OCI-LY3 (cell line): ENCODE data around the gene MKRN3.

Source experiments
- H2AFZ ChIP-seq: fragments of 200-600, 300-600 bp; shearing (Covaris generic); 2 replicates; pipeline ENCODE4 v1.6.0; 2014; ENCODE audit warnings: antibody characterized with exemption, low read depth, low read length
- H3K27ac ChIP-seq: fragments of 200-600, 300-600 bp; sonication (generic); 2 replicates; pipeline ENCODE4 v1.5.1; 2014; ENCODE audit warnings: mild to moderate bottlenecking, low read length, moderate library complexity, mixed read lengths
- H3K27me3 ChIP-seq: fragments of 200-600, 300-600 bp; sonication (generic); 2 replicates; pipeline ENCODE4 v1.6.1; 2014; ENCODE audit warnings: low read depth, low read length, mixed read lengths
- H3K36me3 ChIP-seq: fragments of 200-600, 300-600 bp; sonication (generic); replicated peaks from 2 replicates; pipeline ENCODE3; 2014; ENCODE audit warnings: low read depth, low read length, mixed read lengths
- H3K4me1 ChIP-seq: fragments of 300-600, 200-600 bp; sonication (generic); 2 replicates; pipeline ENCODE4 v1.6.1; 2014; ENCODE audit warnings: low read length, mixed read lengths
- H3K4me2 ChIP-seq: fragments of 200-600, 300-600 bp; sonication (generic); 2 replicates; pipeline ENCODE4 v1.6.1; 2014; ENCODE audit warnings: low read length, mixed read lengths
- H3K4me3 ChIP-seq: fragments of 300-600, 200-600 bp; sonication (generic); 2 replicates; pipeline ENCODE4 v1.5.1; 2014; ENCODE audit warnings: antibody characterized with exemption, mild to moderate bottlenecking, low read length, moderate library complexity
- H3K79me2 ChIP-seq: fragments of 300-600, 200-600 bp; shearing (Covaris generic); 2 replicates; pipeline ENCODE4 v1.6.1; 2014; ENCODE audit warnings: mild to moderate bottlenecking, low read length, mixed read lengths
- H3K9ac ChIP-seq: fragments of 300-600, 200-600 bp; shearing (Covaris generic); 2 replicates; pipeline ENCODE4 v1.6.0; 2014; ENCODE audit warnings: mild to moderate bottlenecking, low read length, moderate library complexity
- H3K9me3 ChIP-seq: fragments of 200-600, 300-600 bp; shearing (Covaris generic); 2 replicates; pipeline ENCODE4 v1.6.1; 2014; ENCODE audit warnings: low read length, mixed read lengths; ENCODE audit not compliant: insufficient read depth
- H4K20me1 ChIP-seq: fragments of 200-600, 300-600 bp; sonication (generic); 2 replicates; pipeline ENCODE4 v1.6.1; 2016; ENCODE audit warnings: low read length, mixed read lengths; ENCODE audit not compliant: insufficient read depth
- EZH2phosphoT487 ChIP-seq: fragments of 200-600 bp; shearing (Covaris generic); IDR thresholded peaks from 2 replicates; pipeline ENCODE4 v1.6.1; 2018; ENCODE audit warnings: antibody characterized with exemption, mixed run types, low read depth
- TF ChIP-seq, protein P1 (sequence below): fragments of 200-600, 300-600 bp; sonication (generic); IDR thresholded peaks from 2 replicates; pipeline ENCODE4 v1.5.1; 2014; ENCODE audit warnings: antibody characterized with exemption, low read length, low read depth

MKRN3 gene

DNA sequence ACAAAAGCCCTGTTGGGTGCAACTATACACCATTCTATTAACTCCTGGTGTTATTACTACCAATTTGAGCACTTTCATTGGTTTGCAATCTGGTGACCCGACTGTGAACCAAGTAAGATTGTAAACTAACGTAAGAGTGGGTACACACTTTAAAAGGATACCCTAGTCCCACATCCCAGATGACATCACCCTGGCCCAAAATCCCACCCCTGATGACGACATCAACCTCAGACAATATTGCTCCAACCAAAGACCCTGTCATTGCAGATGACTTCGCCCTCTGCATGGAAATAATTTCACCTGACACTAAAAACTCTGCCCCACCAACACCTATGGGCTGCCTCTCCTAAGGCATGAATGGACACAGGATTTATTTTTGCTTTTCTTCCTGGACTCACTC is 25.6 kb upstream of the MKRN3 start:
- Histone ChIP-seq H4K20me1 (no peaks in the 10 kb centered on the region), H3K9ac (no peak overlapping the region), H3K4me1 (no peaks in the 10 kb centered on the region), H3K4me2 (no peak overlapping the region), H3K27ac (no peak overlapping the region), H3K36me3 (no peaks in the 10 kb centered on the region), H3K79me2 (no peaks in the 10 kb centered on the region), H3K27me3 (no peaks in the 10 kb centered on the region), H3K9me3 (no peaks in the 10 kb centered on the region), H3K4me3 (no peak overlapping the region), H2AFZ (no peak overlapping the region)
- no peak for TF ChIP-seq EZH2phosphoT487

DNA sequence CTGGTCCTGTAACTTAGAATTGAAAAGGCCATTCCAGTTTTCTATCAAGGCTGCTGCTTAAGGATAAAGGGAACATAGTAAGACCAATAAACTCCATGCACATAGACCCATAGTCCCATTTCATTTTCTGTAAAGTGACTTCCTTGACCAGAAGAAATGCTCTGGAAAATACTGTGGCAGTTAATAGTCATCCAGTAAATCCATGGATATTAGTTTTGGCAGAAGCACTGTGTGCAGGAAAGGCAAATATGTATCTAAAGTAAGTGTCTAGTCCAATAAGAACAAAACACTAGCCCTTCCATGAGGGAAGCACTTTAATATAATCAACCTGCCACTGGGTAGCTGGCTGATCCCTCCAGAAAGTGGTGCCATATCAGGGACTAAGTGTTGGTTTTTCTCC is 19.3 kb upstream of the MKRN3 start:
- Histone ChIP-seq H3K27me3 (no peaks in the 10 kb centered on the region), H3K4me2 (no peak overlapping the region), H4K20me1 (no peaks in the 10 kb centered on the region), H3K4me3 (no peak overlapping the region), H3K4me1 (no peaks in the 10 kb centered on the region), H3K79me2 (no peaks in the 10 kb centered on the region), H2AFZ (no peak overlapping the region), H3K36me3 (no peaks in the 10 kb centered on the region), H3K9me3 (no peaks in the 10 kb centered on the region), H3K9ac (no peak overlapping the region), H3K27ac (no peak overlapping the region)
- TF ChIP-seq, protein P1, sequence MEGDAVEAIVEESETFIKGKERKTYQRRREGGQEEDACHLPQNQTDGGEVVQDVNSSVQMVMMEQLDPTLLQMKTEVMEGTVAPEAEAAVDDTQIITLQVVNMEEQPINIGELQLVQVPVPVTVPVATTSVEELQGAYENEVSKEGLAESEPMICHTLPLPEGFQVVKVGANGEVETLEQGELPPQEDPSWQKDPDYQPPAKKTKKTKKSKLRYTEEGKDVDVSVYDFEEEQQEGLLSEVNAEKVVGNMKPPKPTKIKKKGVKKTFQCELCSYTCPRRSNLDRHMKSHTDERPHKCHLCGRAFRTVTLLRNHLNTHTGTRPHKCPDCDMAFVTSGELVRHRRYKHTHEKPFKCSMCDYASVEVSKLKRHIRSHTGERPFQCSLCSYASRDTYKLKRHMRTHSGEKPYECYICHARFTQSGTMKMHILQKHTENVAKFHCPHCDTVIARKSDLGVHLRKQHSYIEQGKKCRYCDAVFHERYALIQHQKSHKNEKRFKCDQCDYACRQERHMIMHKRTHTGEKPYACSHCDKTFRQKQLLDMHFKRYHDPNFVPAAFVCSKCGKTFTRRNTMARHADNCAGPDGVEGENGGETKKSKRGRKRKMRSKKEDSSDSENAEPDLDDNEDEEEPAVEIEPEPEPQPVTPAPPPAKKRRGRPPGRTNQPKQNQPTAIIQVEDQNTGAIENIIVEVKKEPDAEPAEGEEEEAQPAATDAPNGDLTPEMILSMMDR, result no peak
- no peak for TF ChIP-seq EZH2phosphoT487

DNA sequence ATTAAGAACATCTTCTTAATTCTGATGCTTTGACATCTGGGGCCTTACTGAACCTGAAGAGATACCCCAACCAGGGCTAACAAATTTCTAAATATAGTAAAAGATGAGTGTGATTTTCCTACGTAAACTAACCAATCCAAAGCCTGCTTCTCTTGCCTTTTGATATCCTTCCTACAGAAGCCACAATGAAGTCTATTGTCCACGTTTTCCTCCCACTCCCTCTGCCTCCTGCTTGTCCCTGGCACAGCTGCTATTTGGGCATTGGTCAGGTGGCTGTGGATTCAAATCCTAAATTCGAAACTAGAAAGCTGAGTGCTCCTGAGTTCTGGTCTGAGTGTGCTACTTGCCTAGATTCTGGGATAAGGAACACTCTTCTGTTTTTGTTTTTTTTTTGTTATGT is 17.4 kb upstream of the MKRN3 start:
- Histone ChIP-seq H3K27me3 (no peaks in the 10 kb centered on the region), H3K36me3 (no peaks in the 10 kb centered on the region), H3K9me3 (no peaks in the 10 kb centered on the region), H3K4me1 (no peaks in the 10 kb centered on the region), H2AFZ (no peak overlapping the region), H3K79me2 (no peaks in the 10 kb centered on the region), H4K20me1 (no peaks in the 10 kb centered on the region), H3K4me3 (no peak overlapping the region), H3K27ac (no peak overlapping the region), H3K4me2 (no peak overlapping the region), H3K9ac (no peak overlapping the region)
- TF ChIP-seq EZH2phosphoT487, result no peak
- TF ChIP-seq, protein P1, result no peak

DNA sequence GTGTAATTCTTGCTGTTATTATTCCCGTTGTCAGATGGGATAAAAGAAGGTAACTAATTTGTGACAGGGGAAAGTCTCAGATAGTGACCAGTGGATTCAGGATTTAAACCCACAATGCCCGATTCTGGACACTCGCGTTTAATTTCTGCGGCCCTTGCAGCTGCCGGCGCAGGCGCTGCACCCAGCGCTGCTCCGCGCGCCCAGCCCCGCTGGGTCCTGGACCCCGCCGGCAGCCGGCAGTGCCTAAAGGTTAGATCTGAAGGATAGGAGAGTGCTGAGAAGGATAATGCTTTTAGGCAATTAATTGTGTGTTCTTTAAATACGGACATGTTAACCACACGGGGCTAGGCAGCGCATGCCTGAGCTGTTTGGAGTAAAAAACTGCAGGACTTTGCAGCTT is 3.6 kb upstream of the MKRN3 start:
- no peak for TF ChIP-seq EZH2phosphoT487
- TF ChIP-seq, protein P1, result no peak
- Histone ChIP-seq H3K27me3 (no peaks in the 10 kb centered on the region), H3K9ac (no peak overlapping the region), H3K4me2 (no peak overlapping the region), H3K4me1 (no peaks in the 10 kb centered on the region), H3K27ac (no peak overlapping the region), H3K4me3 (no peak overlapping the region), H3K9me3 (no peaks in the 10 kb centered on the region), H3K36me3 (no peaks in the 10 kb centered on the region), H4K20me1 (no peaks in the 10 kb centered on the region), H2AFZ (no peak overlapping the region), H3K79me2 (no peaks in the 10 kb centered on the region)
